ENCODE measurements around the gene NUMB. TPM values are rescaled to one million over a fixed set of nuclear protein-coding genes. Genes with fewer than 3 reads are reported as not detected.

Gene NUMB
- total RNA-seq, 2 experiments from 2014 or later = 27.9 to 31.5 TPM

DNA sequence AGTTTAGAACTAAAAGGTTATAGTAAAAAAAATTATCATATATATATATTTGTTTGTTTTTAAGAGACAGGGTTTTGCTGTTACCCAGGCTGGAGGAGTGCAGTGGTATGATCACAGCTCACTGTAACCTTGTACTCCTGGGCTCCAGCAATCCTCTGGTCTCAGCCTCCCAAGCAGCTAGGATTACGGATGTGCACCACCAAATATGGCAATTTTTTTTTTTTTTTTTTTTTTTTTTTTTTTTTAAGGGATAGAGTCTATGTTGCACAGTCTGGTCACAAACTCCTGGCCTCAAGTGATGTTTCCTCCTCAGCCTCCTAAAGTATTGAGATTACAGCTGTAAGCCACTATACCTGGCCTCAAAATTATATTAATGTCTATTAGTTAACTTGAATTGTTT lies 172.4 kb downstream of the NUMB start:
- no peak for ATAC-seq (ENCODE audit: poor library complexity)
- peaks cover 53% of the 10 kb centered on the region for H3K36me3 ChIP-seq (ENCODE audit: insufficient read depth, low read length)
- CTCF ChIA-PET = no interaction called here

GRCh38 chr14:73283608-73284379 lies 174.6 kb downstream of the NUMB start:
- Histone ChIP-seq H3K27ac (ENCODE audit: low read depth in 1 of 2, low read length in 2 of 2) (no peak overlapping the region), H3K36me3 (ENCODE audit: insufficient read depth, low read length) (peaks cover 62% of the 10 kb centered on the region), H3K27me3 (ENCODE audit: control insufficient read depth in 1 of 2, insufficient read depth in 2 of 2, low read length in 2 of 2) (no peaks in the 10 kb centered on the region), H3K4me3 (ENCODE audit: low read length) (no peak overlapping the region), H3K9me3 (ENCODE audit: control insufficient read depth in 1 of 2, insufficient read depth in 1 of 2, low read length in 2 of 2) (no peaks in the 10 kb centered on the region), H3K4me1 (ENCODE audit: insufficient read depth, low read length) (no peaks in the 10 kb centered on the region)
- DNase-seq = no peak
- no peaks in the 10 kb centered on the region for H3K4me1 Mint-ChIP-seq (ENCODE audit: low read depth)
- ChIA-PET CTCF (interaction anchor here (0.9 kb wide), 1 partner anchor 12 kb away, joined by 3 read pairs; no protein-coding TSS in a partner anchor), POLR2A (no interaction called here)
- no peak for ATAC-seq (ENCODE audit: poor library complexity)
- TF ChIP-seq, protein P1, sequence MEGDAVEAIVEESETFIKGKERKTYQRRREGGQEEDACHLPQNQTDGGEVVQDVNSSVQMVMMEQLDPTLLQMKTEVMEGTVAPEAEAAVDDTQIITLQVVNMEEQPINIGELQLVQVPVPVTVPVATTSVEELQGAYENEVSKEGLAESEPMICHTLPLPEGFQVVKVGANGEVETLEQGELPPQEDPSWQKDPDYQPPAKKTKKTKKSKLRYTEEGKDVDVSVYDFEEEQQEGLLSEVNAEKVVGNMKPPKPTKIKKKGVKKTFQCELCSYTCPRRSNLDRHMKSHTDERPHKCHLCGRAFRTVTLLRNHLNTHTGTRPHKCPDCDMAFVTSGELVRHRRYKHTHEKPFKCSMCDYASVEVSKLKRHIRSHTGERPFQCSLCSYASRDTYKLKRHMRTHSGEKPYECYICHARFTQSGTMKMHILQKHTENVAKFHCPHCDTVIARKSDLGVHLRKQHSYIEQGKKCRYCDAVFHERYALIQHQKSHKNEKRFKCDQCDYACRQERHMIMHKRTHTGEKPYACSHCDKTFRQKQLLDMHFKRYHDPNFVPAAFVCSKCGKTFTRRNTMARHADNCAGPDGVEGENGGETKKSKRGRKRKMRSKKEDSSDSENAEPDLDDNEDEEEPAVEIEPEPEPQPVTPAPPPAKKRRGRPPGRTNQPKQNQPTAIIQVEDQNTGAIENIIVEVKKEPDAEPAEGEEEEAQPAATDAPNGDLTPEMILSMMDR (IDR thresholded peaks at IDR 0.05) = no peak
- intact Hi-C loops (cut with DNase I, micrococcal nuclease) = no loop called here
- H3K36me3 Mint-ChIP-seq (ENCODE audit: low read depth) = peaks cover 85% of the 10 kb centered on the region
- no peak overlapping the region for H3K4me3 Mint-ChIP-seq
- no peak overlapping the region for H3K27ac Mint-ChIP-seq
- no peaks in the 10 kb centered on the region for H3K9me3 Mint-ChIP-seq
- H3K27me3 Mint-ChIP-seq = no peaks in the 10 kb centered on the region

More for the DNA sequence above, 172.4 kb downstream of the NUMB start:
- Histone ChIP-seq H3K27me3 (ENCODE audit: control insufficient read depth in 1 of 2, insufficient read depth in 2 of 2, low read length in 2 of 2) (no peaks in the 10 kb centered on the region), H3K4me1 (ENCODE audit: insufficient read depth, low read length) (no peaks in the 10 kb centered on the region), H3K27ac (ENCODE audit: low read depth in 1 of 2, low read length in 2 of 2) (no peak overlapping the region), H3K9me3 (ENCODE audit: control insufficient read depth in 1 of 2, insufficient read depth in 1 of 2, low read length in 2 of 2) (no peaks in the 10 kb centered on the region), H3K4me3 (ENCODE audit: low read length) (no peak overlapping the region)
- H3K4me1 Mint-ChIP-seq (ENCODE audit: low read depth) = no peaks in the 10 kb centered on the region
- TF ChIP-seq, protein P1 (IDR thresholded peaks at IDR 0.05) = no peak
- H3K4me3 Mint-ChIP-seq = no peak overlapping the region
- POLR2A ChIA-PET = no interaction called here
- no peaks in the 10 kb centered on the region for H3K9me3 Mint-ChIP-seq
- no peaks in the 10 kb centered on the region for H3K27me3 Mint-ChIP-seq
- no peak overlapping the region for H3K27ac Mint-ChIP-seq
- intact Hi-C loops (cut with DNase I, micrococcal nuclease) = no loop called here
- DNase-seq = no peak
- peaks cover 76% of the 10 kb centered on the region for H3K36me3 Mint-ChIP-seq (ENCODE audit: low read depth)

DNA sequence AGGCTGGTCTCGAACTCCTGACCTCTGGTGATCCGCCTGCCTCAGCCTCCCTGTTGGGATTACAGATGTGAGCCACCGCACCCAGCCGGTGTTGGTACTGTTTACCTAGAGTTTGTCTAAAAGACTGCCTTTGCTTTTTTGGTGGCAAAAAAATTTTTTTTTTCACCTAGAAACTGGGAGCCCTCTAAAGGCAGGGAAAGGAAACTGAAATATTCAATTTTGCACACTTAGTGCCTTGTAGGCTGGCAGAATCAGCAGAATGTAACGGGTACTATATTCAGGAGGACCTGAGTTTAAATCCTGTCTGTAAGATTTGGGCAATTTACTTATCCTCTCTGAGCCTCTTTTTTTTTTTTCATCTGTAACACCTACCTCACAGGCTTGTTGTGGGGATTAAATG lies 177.4 kb downstream of the NUMB start:
- no peak overlapping the region for H3K4me3 ChIP-seq (ENCODE audit: low read length)
- no peaks in the 10 kb centered on the region for H3K4me1 ChIP-seq (ENCODE audit: insufficient read depth, low read length)
- POLR2A ChIA-PET = no interaction called here
- Mint-ChIP-seq H3K36me3 (ENCODE audit: low read depth) (peaks cover 95% of the 10 kb centered on the region), H3K27ac (no peak overlapping the region), H3K4me1 (ENCODE audit: low read depth) (no peaks in the 10 kb centered on the region), H3K9me3 (no peaks in the 10 kb centered on the region), H3K27me3 (no peaks in the 10 kb centered on the region), H3K4me3 (no peak overlapping the region)
- ATAC-seq (ENCODE audit: poor library complexity) = no peak
- no peaks in the 10 kb centered on the region for H3K9me3 ChIP-seq (ENCODE audit: control insufficient read depth in 1 of 2, insufficient read depth in 1 of 2, low read length in 2 of 2)
- intact Hi-C loops (cut with DNase I, micrococcal nuclease) = no loop called here
- CTCF ChIA-PET = interaction anchor here (1.1 kb wide), 1 partner anchor 14 kb away, joined by 3 read pairs; no protein-coding TSS in a partner anchor
- no peak for DNase-seq
- no peaks in the 10 kb centered on the region for H3K27me3 ChIP-seq (ENCODE audit: control insufficient read depth in 1 of 2, insufficient read depth in 2 of 2, low read length in 2 of 2)
- H3K27ac ChIP-seq (ENCODE audit: low read depth in 1 of 2, low read length in 2 of 2) = no peak overlapping the region
- TF ChIP-seq, protein P1 (IDR thresholded peaks at IDR 0.05) = no peak
- peaks cover 67% of the 10 kb centered on the region for H3K36me3 ChIP-seq (ENCODE audit: insufficient read depth, low read length)

Measured in CD4-positive, alpha-beta T cell (primary cell).